Osteoblast (primary cell): Measurements from ENCODE around the gene SND1. TPM values are rescaled to one million over a fixed set of nuclear protein-coding genes. Genes with fewer than 3 reads are reported as not detected.
A peak's percentile ranks its signal among the peaks of the same experiment; 100 is the strongest.
"Not testable (repeated sequence)": the region's sequence is repeated elsewhere in the genome, so short reads cannot be mapped to it uniquely, and the experiment has no call there.

Experiments
- DNase-seq: peaks from one replicate; pipeline ENCODE4 v3.0.0; 2011; ENCODE audit warnings: low spot score, mixed read lengths; ENCODE audit not compliant: insufficient read length; ENCODE audit errors: missing footprints
- H2AFZ ChIP-seq: 2 replicates; pipeline ENCODE4 v1.6.0; 2011; ENCODE audit warnings: mild to moderate bottlenecking, low read length
- H3K27ac ChIP-seq: 2 replicates; pipeline ENCODE4 v1.5.1; 2011; ENCODE audit warnings: mild to moderate bottlenecking, low read depth, low read length, moderate library complexity
- H3K27me3 ChIP-seq: 2 replicates; pipeline ENCODE4 v1.6.0; 2012; ENCODE audit warnings: mild to moderate bottlenecking, control low read depth, inconsistent platforms, low read length, moderate library complexity; ENCODE audit not compliant: insufficient read depth
- H3K36me3 ChIP-seq: 2 replicates; pipeline ENCODE4 v1.5.1; 2011; ENCODE audit warnings: mild to moderate bottlenecking, low read length, control low read depth, moderate library complexity; ENCODE audit not compliant: insufficient read depth
- H3K4me1 ChIP-seq: 2 replicates; pipeline ENCODE4 v1.5.1; 2011; ENCODE audit warnings: mild to moderate bottlenecking, low read length, control low read depth, moderate library complexity; ENCODE audit not compliant: insufficient read depth
- H3K4me2 ChIP-seq: 2 replicates; pipeline ENCODE4 v1.6.0; 2011; ENCODE audit warnings: mild to moderate bottlenecking, low read length; ENCODE audit not compliant: insufficient read depth
- H3K4me3 ChIP-seq: fragments of 200-600 bp; sonication (generic); 3 replicates; pipeline ENCODE4 v1.5.1; 2012; ENCODE audit warnings: mild to moderate bottlenecking, low read length, inconsistent platforms; ENCODE audit not compliant: insufficient read depth
- H3K79me2 ChIP-seq: 2 replicates; pipeline ENCODE4 v1.6.0; 2012; ENCODE audit warnings: mild to moderate bottlenecking, low read length, control low read depth, inconsistent platforms; ENCODE audit not compliant: insufficient read depth
- H3K9me3 ChIP-seq: 2 replicates; pipeline ENCODE4 v1.5.1; 2011; ENCODE audit warnings: low read depth, low read length, control low read depth
- H4K20me1 ChIP-seq: 2 replicates; pipeline ENCODE4 v1.6.0; 2012; ENCODE audit warnings: mild to moderate bottlenecking, low read length, control low read depth; ENCODE audit not compliant: insufficient read depth
- CTCF ChIP-seq: IDR thresholded peaks from 2 replicates; pipeline ENCODE4 v1.5.1; 2011; ENCODE audit warnings: mild to moderate bottlenecking, low read depth, low read length, moderate library complexity; ENCODE audit errors: extremely low read depth
- total RNA-seq: library from RNA; depleted of rRNA; stranded (reverse); fragments of >200 nt; gene quantifications from 2 replicates; pipeline ENCODE4 v1.2.3, GENCODE V29; 2012

SND1 gene
- total RNA-seq, 1 donor: 257 TPM

- Histone ChIP-seq H3K4me2 (no peak overlapping the region), H3K79me2 (no peaks in the 10 kb centered on the region), H3K9me3 (no peaks in the 10 kb centered on the region), H4K20me1 (no peaks in the 10 kb centered on the region), H3K4me3 (no peak overlapping the region), H3K27ac (no peak overlapping the region), H3K27me3 (peaks cover 11% of the 10 kb centered on the region), H2AFZ (no peak overlapping the region), H3K4me1 (peaks cover 7% of the 10 kb centered on the region), H3K36me3 (no peaks in the 10 kb centered on the region)
- no peak for TF ChIP-seq CTCF
- DNase-seq: no peak
Measured at GRCh38 chr7:128106821-128107220, 454.8 kb downstream of the SND1 start.

DNA sequence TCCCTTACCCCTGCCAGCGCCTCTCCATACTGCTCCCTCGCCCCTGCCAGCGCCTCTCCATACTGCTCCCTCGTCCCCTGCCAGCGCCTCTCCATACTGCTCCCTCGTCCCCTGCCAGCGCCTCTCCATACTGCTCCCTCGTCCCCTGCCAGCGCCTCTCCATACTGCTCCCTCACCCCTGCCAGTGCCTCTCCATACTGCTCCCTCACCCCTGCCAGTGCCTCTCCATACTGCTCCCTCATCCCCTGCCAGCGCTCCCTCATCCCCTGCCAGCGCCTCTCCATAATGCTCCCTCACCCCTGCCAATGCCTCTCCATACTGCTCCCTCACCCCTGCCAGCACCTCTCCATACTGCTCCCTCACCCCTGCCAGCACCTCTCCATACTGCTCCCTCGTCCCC is 455.5 kb downstream of the SND1 start:
- H2AFZ ChIP-seq, H4K20me1 ChIP-seq, DNase-seq: not testable (repeated sequence)

DNA sequence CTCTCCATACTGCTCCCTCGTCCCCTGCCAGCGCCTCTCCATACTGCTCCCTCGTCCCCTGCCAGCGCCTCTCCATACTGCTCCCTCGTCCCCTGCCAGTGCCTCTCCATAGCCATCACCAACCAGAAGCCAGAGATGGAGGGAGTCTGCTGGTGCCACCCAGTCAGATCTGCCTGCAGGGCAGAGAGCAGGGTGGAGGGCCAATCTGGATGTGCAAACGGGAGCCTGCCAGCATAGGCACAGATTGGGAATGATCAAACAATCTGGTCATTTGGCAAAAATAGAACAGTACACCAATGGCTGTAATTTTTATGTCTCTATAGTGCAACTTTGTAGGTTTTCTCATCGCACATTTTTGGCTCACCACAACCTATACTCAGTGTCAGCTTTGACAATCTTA is 456.1 kb downstream of the SND1 start:
- Histone ChIP-seq H2AFZ (no peak overlapping the region), H3K4me1 (peaks cover 7% of the 10 kb centered on the region), H3K4me3 (no peak overlapping the region), H3K79me2 (no peaks in the 10 kb centered on the region), H3K9me3 (no peaks in the 10 kb centered on the region), H3K27ac (no peak overlapping the region), H3K36me3 (no peaks in the 10 kb centered on the region), H4K20me1 (no peaks in the 10 kb centered on the region), H3K27me3 (peaks cover 18% of the 10 kb centered on the region), H3K4me2 (no peak overlapping the region)
- DNase-seq: no peak
- no peak for TF ChIP-seq CTCF

More for the DNA sequence above, 455.5 kb downstream of the SND1 start:
- H3K79me2 ChIP-seq, H3K4me2 ChIP-seq, H3K36me3 ChIP-seq, H3K4me1 ChIP-seq, H3K9me3 ChIP-seq, H3K4me3 ChIP-seq, H3K27ac ChIP-seq: not testable (repeated sequence)
- peaks cover 18% of the 10 kb centered on the region for H3K27me3 ChIP-seq

DNA sequence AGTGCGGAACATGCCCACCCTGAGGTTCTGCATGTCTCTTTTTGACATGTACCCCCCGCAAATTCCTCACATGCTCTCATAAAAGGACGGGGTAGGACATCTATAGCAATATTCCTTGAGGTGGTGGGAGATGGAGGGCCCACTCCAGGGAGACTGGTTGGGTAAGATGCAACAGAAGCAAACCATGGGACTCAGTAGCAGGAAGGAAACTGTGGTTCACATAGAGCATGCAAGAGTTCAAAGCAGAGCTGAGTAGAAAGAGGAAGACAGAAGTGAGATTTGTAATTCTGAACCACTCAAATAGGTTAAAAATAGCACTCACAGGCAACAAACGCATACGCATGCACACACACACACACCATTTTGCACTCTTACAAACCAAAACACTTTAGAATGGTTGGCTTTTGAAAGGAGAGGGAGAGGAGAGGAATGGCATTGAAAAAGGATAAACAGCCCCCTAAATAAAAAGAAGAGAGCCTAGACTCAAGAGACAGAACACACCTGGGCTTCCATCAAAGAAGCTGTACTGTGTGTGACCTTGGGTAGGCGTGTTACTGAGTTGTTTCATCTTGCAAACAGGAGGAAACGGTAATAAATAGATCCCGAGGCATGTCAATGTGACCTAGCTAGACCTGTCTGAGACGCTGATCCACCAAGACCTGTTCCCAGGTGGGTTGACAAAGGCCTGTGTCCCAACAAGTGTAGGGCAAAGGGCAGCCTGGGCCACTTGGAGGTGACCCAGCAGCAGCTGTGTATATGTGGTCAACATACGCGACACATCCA is 456.8 kb downstream of the SND1 start:
- H3K4me3 ChIP-seq: no peak overlapping the region
- DNase-seq: peak; percentile 58
- H4K20me1 ChIP-seq: no peaks in the 10 kb centered on the region
- TF ChIP-seq CTCF: no peak
- H3K4me1 ChIP-seq: peaks cover 5% of the 10 kb centered on the region
- no peak overlapping the region for H2AFZ ChIP-seq
- H3K36me3 ChIP-seq: no peaks in the 10 kb centered on the region
- no peak overlapping the region for H3K4me2 ChIP-seq
- peaks cover 18% of the 10 kb centered on the region for H3K27me3 ChIP-seq
- no peak overlapping the region for H3K27ac ChIP-seq
- H3K9me3 ChIP-seq: no peaks in the 10 kb centered on the region
- no peaks in the 10 kb centered on the region for H3K79me2 ChIP-seq

DNA sequence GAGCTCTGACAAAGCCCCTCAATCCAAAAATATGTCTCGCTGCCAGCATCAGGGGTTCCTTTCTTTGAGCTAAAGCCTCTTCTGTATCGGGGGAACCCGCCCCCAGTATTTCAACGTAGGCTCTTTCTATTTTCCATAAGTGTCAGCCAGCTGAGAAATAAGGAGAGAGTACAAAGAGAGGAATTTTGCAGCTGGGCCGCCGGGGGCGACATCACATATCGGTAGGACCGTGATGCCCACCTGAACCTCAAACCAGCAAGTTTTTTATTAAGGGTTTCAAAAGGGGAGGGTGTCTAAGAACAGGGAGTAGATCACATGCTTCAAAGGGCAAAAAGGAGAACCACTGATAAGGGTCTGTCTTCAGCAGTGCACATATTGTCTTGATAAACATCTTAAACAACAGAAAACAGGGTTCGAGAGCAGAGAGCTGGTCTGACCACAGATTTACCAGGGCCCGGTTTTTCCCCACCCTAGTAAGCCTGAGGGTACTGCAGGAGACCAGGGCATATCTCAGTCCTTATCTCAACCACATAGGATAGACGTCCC is 457.5 kb downstream of the SND1 start:
- not testable (repeated sequence) for H2AFZ ChIP-seq, H3K4me2 ChIP-seq, H4K20me1 ChIP-seq, H3K79me2 ChIP-seq, H3K4me3 ChIP-seq, H3K27ac ChIP-seq, H3K9me3 ChIP-seq, H3K4me1 ChIP-seq, H3K36me3 ChIP-seq
- peak; percentile 32 for DNase-seq
- H3K27me3 ChIP-seq: peaks cover 18% of the 10 kb centered on the region
